ENCODE results near the gene CFAP77. TPM values are rescaled to one million over a fixed set of nuclear protein-coding genes. Genes with fewer than 3 reads are reported as not detected.

CFAP77 gene
- total and polyA plus RNA-seq, 7 donors, result not detected

GRCh38 chr9:132464547-132464946 is 54.5 kb downstream of the CFAP77 start:
- ATAC-seq (no peak), DNase-seq (no peak)
- intact Hi-C loops (cut with DNase I), result no loop called here
- TF ChIP-seq CTCF (IDR thresholded peaks at IDR 0.05), result no peak
- Histone ChIP-seq H3K36me3 (ENCODE audit: insufficient read depth in 1 of 2, low read depth in 1 of 2) (no peaks in the 10 kb centered on the region), H3K27ac (no peak overlapping the region), H3K4me3 (no peak overlapping the region), H3K27me3 (ENCODE audit: insufficient read depth in 3 of 3, low read length in 2 of 3) (peaks cover 2 to 46% (median 12%) of the 10 kb centered on the region in 3 donors), H3K9me3 (no peaks in the 10 kb centered on the region), H3K4me1 (no peaks in the 10 kb centered on the region)
- WGBS, 3 donors, result 63 to 68% (median 66%) methylated on average over 9 of the region's 9 CpGs

- Histone ChIP-seq H3K4me3 (no peak overlapping the region), H3K27me3 (ENCODE audit: insufficient read depth in 3 of 3, low read length in 2 of 3) (peaks cover 2 to 41% (median 8%) of the 10 kb centered on the region in 3 donors), H3K9me3 (no peaks in the 10 kb centered on the region), H3K36me3 (ENCODE audit: insufficient read depth in 1 of 2, low read depth in 1 of 2) (no peaks in the 10 kb centered on the region), H3K27ac (no peak overlapping the region), H3K4me1 (no peaks in the 10 kb centered on the region)
- no peak for TF ChIP-seq CTCF (IDR thresholded peaks at IDR 0.05)
- WGBS, 3 donors, result 73 to 77% (median 76%) methylated on average over 5 of the region's 5 CpGs
- no peak for DNase-seq
- ATAC-seq, result no peak
- intact Hi-C loops (cut with DNase I), result no loop called here
Observed at GRCh38 chr9:132465131-132465635, 55.2 kb downstream of the CFAP77 start.

- H3K9me3 ChIP-seq, result no peaks in the 10 kb centered on the region
- WGBS, 3 donors, result 78 to 81% (median 78%) methylated on average over 4 of the region's 4 CpGs
- DNase-seq, result no peak
- no peaks in the 10 kb centered on the region for H3K4me1 ChIP-seq
- ATAC-seq, result no peak
- peaks cover 0 to 40% (median 0%) of the 10 kb centered on the region in 3 donors for H3K27me3 ChIP-seq (ENCODE audit: insufficient read depth in 3 of 3, low read length in 2 of 3)
- TF ChIP-seq CTCF (IDR thresholded peaks at IDR 0.05), result no peak
- intact Hi-C loops (cut with DNase I), result no loop called here
- no peaks in the 10 kb centered on the region for H3K36me3 ChIP-seq (ENCODE audit: insufficient read depth in 1 of 2, low read depth in 1 of 2)
- H3K4me3 ChIP-seq, result no peak overlapping the region
- H3K27ac ChIP-seq, result no peak overlapping the region
Observed at GRCh38 chr9:132472199-132472598, 62.2 kb downstream of the CFAP77 start.

GRCh38 chr9:132472599-132472998 is 62.6 kb downstream of the CFAP77 start:
- no peak for TF ChIP-seq CTCF (IDR thresholded peaks at IDR 0.05)
- WGBS, 3 donors, result 59 to 66% (median 63%) methylated on average over 9 of the region's 9 CpGs
- intact Hi-C loops (cut with DNase I), result no loop called here
- Histone ChIP-seq H3K4me1 (no peaks in the 10 kb centered on the region), H3K27me3 (ENCODE audit: insufficient read depth in 3 of 3, low read length in 2 of 3) (peaks cover 0 to 38% (median 3%) of the 10 kb centered on the region in 3 donors), H3K4me3 (no peak overlapping the region), H3K27ac (no peak overlapping the region), H3K9me3 (no peaks in the 10 kb centered on the region), H3K36me3 (ENCODE audit: insufficient read depth in 1 of 2, low read depth in 1 of 2) (no peaks in the 10 kb centered on the region)
- ATAC-seq, result no peak
- no peak for DNase-seq

GRCh38 chr9:132474253-132474652 is 64.2 kb downstream of the CFAP77 start:
- H3K4me3 ChIP-seq, result no peak overlapping the region
- DNase-seq (no peak), ATAC-seq (no peak)
- no peaks in the 10 kb centered on the region for H3K4me1 ChIP-seq
- 38 to 41% (median 39%) methylated on average over 14 of the region's 14 CpGs for WGBS, 3 donors
- intact Hi-C loops (cut with DNase I), result no loop called here
- peaks cover 0 to 36% (median 3%) of the 10 kb centered on the region in 3 donors for H3K27me3 ChIP-seq (ENCODE audit: insufficient read depth in 3 of 3, low read length in 2 of 3)
- no peak for TF ChIP-seq CTCF (IDR thresholded peaks at IDR 0.05)
- H3K9me3 ChIP-seq, result no peaks in the 10 kb centered on the region
- no peak overlapping the region for H3K27ac ChIP-seq
- no peaks in the 10 kb centered on the region for H3K36me3 ChIP-seq (ENCODE audit: insufficient read depth in 1 of 2, low read depth in 1 of 2)
